NCI-H1436 treated with DMSO at 0.1 percent for 48 hours (cell line): ENCODE results near the gene TEKT5.
"Not testable (repeated sequence)": the region's sequence is repeated elsewhere in the genome, so short reads cannot be mapped to it uniquely, and the experiment has no call there.

ENCODE experiments used
- DNase-seq: peaks from one replicate; lab custom pipeline; 2025; lab: John Stamatoyannopoulos, UW

TEKT5 gene

DNA sequence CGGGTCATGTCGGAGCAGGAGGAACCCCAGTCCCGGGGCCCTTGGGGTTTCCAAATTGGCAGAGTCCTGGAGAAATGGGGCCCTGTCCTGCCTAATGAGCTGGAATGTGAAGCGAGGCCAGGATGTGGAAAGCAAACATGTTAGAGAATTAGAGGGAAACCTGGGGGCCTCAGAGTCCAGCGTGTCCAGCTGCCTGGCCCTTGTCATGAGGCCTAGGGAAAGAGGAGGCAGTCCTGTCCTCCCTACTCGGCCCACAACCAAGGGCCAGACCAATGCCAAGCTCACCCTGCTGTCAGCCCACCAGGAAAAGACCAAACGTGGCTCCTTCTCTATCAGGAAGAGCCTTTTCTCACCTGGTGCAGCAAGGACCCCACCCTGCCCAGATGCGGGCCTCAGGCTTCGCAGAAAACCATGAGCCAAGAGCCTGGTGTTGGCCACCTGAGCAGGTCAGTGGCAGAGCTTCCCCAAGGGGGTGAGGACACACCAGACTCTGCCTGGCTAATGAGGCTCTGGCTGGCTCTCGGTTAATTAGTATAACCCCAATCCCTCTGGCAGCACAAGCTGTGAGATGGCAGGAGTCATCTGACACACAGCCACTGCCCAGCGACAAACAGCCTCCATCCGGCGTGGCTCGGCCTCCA is 10.1 kb downstream of the TEKT5 start:
- no peak for DNase-seq

DNA sequence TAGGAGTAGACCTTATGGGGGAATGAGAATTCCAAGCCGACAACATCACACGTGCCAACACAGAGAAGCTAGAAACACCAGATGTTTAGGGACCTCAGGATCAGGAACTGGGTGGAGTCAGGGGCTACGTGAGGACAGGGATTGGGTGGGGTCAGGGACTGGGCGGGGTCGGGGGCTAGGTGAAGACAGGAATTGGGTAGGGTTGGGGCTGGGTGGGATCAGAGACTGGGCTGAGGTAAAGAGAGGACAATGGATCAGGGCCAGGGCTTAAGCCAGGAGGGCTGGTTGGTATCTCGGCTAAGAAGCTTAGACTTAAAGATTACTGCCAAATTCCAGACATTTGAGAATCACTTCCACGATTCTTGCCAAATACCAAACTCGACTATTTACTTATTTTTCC is 11.6 kb downstream of the TEKT5 start:
- DNase-seq: no peak

DNA sequence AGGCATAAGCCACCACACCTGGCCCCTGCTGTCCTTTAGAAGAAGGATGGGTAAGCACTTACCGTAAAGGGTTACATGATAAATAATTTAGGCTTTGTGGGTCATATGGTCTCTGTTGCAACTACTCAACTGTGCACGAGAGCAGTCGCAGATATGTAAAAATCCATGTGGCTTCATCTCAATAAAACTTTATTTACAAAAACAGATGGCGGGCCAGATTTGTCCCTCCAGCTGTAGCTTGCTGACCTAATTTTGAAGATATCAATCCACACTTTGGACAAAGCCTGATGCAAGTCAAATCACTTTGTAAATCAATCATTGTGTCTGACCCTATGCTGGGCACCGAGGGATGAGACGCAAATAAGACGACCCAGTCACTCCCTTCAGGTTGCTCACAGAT is 12.1 kb downstream of the TEKT5 start:
- no peak for DNase-seq

DNA sequence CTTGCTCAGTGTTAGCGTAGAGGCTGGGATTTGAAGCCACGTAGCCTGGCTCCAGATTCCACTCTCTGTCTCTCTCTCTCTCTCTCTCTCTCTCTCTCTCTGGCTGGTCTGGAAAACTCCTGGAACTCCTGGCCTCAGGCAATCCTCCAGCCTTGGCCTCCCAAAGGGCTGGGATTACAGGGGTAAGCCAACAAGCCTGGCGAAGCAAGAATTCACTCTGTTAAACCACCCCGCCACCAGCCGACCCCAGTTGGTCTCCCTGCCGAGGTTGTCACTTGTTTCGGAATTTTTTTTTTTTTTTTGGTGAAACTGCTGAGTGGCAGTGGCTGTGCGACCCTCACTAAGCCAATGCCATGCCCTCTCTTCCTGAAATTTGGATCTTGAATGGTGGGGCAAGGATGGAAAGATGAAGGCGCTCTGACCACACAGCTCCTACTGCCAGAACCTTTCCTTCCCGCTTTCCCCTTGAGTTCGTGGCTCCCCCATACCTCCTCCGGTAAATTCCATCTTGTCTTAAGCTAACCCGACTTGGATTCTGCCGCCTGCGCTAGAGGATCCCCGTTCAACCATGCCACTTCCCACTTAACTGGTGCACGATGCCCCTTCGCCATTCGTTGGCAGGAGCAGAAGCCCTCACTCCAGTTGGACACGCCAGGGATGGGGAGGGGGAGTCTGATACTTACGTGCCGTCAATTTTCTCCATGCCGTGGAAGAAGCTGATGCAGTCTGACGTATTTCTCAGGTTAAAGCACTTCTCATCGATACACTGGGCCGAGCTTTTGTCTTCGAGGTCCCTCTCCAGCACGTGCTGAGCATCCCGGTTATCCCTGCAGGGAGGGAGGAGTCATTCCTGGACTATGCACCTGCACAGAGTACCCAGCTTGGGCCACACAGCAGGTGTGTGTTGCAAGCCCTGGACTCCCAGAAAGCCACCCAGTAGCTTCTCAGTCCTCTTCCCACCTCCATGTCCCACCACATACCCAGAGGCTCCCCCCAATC is 13.1 kb downstream of the TEKT5 start:
- no peak for DNase-seq

DNA sequence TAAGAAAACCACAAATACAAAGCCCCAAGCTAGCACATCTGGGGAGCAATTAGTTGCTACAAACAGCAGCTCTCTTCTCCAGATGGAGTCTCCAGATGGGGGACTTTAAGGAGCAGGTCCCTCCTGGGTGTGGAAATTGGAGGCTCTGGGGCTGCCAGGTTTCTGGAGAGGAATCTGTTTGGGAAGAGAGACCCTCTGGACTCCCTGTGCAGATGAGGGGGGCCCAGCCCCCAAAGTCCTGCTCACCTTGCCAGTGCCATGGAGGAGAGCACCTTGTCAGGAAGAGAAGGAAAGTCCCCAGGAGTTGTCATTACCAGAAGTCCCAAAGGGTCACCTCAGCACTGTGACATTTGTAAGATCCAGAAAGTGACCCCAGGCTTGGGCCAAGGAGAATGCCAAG is 14.8 kb downstream of the TEKT5 start:
- no peak for DNase-seq

DNA sequence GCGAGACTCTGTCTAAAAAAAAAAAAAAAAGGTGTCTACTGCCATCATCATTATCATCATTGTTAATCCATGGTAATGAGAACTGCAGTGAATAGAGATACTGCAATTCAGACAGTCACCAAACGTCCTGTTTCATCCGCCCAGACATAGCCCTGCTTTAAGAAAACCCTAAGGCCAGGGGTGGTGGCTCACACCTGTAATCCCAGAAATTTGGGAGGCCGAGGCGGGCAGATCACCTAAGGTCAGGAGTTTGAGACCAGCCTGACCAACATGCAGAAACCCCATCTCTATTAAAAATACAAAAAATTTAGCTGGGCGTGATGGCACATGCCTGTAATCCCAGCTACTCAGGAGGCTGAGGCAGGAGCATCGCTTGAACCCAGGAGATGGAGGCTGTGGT is 15.3 kb downstream of the TEKT5 start:
- DNase-seq: not testable (repeated sequence)

DNA sequence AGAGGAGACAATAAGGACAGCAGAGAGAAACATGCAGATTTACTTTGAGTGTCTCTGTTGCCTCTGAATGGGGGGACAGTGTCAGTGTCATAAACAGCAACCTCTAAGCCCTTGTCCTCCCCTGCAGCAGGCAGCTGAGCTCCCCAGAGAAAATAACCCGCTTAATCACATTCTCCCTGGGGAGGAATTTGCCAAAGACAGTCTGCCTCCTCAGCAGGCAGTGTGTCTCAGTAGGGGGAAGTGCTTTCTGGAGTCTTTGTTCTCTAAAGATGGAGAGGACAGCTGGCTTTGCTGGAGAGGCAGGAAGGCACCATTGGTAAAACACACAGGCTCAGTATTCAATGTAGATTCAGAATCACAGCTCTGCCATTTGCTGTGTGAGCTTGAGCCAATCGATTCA is 16.1 kb downstream of the TEKT5 start:
- DNase-seq: peak; percentile 80

DNA sequence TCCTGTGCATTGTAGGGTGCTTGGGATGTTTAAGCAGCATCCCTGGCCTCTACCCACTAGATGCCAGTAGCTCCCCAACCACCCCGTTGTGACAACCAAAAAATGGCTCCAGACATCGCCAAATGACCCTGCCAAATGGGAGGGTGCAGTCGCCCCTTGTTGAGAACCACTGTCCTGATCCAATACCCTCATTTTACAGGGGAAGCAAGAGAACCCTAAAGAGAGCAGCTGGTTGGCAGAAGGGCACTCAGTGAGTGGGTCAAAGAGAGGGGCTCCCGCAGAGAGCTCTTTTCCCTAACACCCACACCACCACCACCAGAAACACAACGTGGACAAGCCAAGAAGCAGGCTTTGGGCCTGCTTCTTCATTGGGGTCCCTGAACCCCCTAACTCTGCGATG is 18.4 kb downstream of the TEKT5 start:
- no peak for DNase-seq

DNA sequence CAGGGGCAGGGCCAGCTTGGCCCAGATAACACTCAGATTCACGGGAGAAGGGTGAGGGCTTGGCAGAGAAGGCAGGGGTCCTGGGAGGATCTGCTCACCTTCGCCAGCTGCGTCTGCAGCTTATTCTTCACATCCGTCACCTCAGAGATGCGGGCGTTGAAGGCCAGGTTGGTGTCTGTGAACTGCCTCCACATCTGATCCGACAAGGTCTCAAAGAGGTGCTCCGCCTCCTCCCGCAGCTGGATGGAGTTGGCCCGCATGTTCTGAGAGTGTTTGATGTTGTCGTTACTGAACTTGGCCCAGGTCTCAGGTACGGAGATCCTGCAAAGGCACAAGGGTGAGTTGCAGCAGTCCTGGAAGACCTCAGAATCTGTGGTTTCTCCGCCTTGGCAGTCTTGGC is 18.9 kb downstream of the TEKT5 start:
- no peak for DNase-seq

DNA sequence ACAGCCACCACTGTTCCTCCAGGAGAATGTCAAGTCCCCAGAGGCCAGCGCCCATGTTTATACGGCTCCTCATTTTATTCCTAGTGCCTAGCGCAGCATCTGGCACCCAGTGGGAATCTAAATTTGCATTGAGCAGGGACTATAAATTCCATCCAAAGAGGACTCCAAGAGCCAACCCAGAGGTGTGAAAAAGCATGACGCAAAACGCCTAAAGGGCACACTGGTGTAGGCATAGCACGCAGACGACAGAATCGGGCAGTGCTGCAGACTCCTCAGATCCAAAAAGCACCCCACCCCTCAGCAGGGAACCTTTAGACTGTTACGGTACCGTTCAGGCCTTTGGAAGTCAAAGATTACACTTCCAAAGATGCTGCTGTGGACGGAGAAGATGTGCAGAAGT is 19.5 kb downstream of the TEKT5 start:
- no peak for DNase-seq

DNA sequence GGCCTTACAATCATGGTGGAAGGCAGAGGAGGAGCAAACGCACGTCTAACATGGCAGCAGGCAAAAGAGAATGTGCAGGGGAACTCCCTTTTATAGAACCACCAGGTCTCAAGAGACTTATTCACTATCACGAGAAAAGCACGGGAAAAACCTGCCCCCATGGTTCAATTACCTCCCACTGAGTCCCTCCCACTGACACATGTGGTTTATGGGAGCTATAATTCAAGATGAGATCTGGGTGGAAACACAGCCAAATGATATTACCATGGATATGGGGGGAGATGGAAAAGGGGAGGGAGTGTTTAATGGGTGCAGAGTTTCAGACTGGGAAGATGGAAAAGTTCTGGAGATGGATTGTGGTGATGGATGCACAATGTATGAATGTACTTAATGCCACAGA is 23.0 kb downstream of the TEKT5 start:
- DNase-seq: no peak

DNA sequence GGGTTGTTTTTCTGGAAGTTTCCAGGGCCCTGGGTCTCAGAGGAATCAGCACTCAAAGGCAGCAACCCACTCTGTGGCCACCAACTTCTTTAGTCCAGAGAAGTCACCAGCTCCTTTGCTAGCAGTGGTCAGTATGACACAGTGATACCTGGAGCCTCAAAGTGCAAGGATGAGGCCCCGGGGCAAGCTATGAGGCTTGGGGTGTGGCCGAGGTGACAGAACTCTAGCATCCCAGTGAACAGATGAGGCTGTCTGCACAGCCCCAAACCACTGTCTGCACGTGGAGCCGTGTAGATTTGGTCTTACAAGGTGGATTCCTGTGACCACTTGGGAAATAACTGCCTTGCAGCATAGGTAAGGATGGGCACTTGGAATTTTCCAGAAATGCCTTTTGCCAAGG is 24.9 kb downstream of the TEKT5 start:
- DNase-seq: no peak

DNA sequence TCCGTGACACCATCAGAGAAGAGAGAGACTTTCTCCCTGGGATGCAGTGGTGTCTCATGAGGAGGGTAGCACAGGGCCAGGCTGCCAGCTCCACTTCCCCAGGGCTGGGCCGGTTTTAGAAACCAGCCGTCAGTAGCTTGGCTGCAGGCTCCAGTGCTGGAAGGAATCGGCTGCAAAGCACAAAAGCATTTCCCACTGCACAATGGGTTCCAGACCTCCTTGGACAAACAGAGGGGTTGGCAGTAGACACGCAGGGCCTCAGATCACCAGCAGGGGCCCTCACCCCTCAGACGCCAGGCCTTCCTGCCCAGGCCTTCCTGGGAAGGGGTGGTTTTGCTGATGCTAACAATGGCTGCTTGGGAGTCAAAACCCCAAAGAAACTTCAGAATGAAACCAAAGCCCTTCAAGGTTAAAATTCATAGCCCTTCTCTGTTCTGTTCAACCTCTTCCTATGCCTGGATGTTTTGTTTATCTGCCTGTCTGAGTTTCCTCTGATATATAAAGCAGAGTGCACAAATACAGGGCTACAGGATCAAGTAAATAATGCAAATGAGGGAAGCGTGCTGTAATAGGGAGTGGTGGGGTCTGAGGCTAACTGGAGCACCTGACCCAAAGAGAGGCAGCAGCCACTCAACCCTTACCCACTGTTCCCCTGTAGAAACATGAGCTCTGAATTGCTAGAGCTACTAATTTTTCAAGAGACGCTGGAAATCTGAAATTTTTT is 26.2 kb downstream of the TEKT5 start:
- no peak for DNase-seq

DNA sequence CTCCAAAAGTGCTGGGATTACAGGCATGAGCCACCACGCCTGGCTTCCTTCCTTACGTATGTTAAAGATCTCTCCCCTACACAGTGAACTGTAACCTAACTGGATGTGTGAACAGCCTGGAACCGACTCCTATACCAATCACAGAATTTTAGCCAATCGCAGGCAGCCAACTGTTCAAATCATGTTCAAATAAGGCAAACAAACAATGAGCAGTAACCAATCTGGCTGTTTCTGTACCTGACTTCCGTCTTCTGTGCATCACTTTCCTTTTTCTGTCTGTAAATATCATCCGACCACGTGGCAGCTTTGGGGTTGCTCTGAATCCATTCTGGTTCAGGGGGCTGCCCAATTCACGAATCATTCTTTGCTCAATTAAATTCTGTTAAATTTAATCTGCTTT is 27.5 kb downstream of the TEKT5 start:
- no peak for DNase-seq

DNA sequence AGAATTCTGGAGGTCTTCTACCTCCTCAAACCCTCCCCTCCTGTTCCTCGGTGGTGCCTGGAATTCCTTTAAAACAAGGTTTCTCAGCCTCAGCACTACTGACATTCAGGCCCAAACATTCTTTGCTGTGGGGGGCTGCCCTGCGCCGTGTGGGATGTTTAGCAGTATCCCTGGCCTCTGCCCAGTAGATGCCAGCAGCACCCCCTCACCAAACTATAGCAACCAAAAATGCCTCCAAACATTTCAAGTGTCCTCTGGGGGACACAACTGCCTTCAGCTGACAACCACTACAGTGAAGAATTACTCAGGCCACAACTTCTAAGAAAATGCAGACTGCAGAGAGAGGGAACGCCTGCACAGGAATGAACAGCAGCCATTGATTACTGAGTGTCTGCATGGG is 28.4 kb downstream of the TEKT5 start:
- DNase-seq: no peak

DNA sequence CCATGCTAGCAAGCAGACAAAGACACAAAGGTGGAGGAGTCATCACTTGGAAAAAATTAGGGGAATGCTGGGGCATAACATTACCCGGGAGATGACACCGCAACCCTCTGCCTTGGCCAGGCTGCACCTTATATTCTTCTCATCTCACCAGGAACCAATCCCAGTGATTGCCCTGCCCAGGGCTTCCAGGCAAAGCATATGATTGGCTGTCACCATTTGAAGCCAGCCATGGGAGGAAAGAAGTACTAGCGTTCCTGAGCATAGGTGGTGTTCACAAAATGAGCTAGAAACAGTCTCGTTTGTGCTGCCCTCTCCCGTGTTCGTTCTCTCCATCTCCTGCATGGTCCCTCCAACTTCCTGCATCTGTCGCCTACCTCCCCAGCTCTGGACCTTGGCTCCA is 29.6 kb downstream of the TEKT5 start:
- DNase-seq: no peak

DNA sequence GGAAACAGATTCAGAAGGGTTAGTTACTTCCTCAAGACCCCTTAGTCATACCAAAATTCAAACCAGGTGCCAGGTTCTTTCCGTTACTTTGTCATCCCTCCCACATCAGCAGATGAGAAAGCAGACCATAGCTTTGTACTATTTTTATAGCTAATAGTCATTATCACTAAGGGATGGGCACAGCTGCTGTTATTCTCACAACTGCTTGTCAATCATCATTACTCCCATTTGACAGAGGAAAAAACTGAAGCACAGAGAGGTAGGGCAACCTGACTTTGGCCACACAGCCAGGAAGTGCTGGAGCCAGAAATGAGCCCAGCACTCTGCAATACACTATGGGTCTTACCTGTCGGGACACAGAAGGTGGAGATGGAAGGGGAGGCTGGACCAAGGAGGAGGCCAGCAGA is 30.0 kb downstream of the TEKT5 start:
- no peak for DNase-seq

DNA sequence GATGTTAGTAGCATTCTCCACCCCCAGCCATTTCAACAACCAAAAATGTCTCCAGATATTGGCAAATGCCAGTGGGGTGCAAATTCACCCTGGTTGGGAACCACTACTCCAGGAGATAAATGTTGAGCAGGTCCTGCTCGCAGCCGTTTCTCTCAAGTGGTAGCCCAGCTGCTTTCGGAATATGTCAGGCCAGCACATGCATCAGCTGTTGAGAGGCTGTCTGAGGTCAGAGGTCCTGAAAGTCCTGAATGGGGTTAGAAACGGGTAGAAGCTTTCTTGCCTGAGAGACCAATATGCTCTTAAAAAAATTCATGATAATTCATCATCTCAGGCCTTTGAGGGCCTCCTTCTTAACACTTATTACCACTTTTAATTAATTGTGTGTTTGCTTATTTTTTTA is 31.0 kb downstream of the TEKT5 start:
- no peak for DNase-seq

DNA sequence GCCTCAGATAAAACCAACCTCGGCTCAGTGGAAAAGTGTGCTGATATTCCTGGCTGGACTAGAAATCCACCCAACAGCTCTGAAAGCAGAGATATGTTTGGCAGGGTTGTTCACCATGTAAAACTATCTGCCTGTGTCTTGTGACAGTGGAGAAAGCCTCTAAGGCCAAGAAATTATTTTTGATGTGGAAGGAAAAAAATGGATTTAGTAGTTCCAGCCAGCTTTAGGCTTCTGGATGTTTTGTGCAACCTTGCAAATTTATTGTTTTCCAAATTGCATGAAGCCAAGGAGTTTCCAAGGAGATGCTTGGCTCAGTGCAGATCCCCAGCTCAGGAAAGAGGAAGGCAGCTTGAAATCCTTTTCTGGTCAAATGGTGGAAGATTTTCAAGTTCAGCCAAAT is 31.6 kb downstream of the TEKT5 start:
- DNase-seq: no peak

DNA sequence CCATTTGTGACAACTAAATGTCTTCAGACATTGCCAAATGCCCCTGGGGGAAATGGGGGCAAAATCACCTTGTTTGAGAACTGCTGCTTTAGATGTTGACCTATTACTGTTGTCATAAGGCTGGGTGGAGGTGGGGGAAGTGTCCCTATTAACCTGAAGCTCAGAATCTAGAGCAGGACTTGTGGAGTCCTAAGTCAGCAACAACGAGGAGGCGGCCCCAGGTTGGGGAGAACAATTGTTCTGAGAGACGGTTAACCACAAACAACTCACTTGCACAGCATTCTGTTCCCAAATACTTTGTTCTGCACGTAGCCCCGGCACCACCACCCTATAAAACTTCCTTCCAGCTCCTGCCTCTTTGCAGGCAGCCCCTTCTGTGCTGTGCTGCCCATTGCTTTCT is 32.5 kb downstream of the TEKT5 start:
- no peak for DNase-seq

DNA sequence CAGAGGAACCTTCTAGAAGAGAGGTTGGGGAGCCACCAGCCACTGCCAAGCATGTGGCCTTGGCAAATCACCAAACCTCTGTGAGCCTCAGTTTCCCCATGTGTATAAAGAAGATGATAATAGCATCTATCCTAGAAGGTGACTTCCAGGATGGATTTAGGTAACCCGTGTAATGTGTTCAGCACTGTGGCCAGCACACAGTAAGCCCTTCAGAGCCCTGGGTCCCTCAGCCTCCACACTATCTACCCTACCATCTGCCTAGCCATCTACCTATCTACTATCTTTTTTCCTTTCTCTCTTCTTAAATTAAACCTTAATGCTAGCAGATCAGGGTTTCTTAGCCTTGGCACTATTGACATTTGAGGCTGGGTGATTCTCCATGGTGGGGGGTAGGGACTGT is 33.0 kb downstream of the TEKT5 start:
- DNase-seq: no peak

DNA sequence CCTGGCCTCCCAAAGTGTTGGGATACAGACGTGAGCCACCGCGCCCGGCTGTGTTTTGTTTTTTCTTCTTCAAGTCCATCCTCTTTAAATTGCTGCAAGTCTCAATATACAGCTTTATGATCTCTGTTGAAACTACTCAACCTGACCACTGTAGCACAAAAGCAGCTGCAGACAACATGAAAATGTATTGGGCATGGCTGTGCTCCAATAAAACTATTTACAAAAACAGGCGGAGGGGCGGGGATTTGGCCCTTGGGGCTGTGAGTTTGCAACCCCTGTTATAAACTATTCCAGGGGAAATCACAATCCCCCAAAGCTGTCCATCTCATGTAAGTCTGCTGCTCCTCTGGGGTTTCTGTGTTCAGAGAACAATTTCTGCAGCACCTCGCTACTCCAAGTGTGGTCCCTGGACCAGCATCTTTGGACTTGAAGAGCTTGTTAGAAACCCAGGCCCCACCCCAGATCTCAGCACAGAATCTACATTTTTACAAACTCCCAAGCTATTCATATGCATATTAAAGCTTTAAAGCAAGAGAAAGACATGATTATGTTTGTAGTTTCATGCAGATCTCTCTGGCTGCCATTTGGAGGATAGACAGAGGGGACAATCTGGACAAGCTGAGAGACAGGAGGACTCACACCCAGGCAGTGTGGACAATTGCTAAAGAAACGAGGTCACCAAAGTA is 33.6 kb downstream of the TEKT5 start:
- no peak for DNase-seq
